ENCODE measurements around the gene EFHC1. TPM values are rescaled to one million over a fixed set of nuclear protein-coding genes. Genes with fewer than 3 reads are reported as not detected.

The EFHC1 gene
- total RNA-seq, 1 experiment from 2014 or later = 18.1 TPM

DNA sequence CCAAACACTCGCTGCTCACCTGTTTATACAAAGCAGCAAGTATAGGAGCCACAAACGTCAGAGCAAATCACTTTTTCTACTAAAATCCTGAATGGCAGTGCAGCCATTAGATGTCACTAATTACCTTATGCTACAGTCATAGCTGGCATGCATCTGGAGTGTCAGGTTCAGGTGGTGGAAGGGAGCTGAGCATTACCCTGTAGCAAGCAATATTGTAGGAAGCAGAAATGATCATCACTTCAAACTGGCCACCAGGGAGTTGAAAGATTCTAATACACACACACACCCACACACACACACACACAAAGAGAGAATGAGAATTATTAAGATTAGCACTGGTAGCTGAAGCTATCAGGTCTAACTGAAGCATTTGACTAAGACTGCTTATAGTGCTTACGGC lies 75.8 kb downstream of the EFHC1 start:
- Mint-ChIP-seq H3K27ac (ENCODE audit: unreplicated experiment) (no peak overlapping the region), H3K36me3 (ENCODE audit: insufficient read depth, unreplicated experiment) (no peaks in the 10 kb centered on the region), H3K4me3 (ENCODE audit: low read depth, unreplicated experiment) (no peak overlapping the region), H3K27me3 (ENCODE audit: unreplicated experiment) (no peaks in the 10 kb centered on the region), H3K4me1 (ENCODE audit: low read depth, unreplicated experiment) (no peaks in the 10 kb centered on the region), H3K9me3 (ENCODE audit: low read depth, unreplicated experiment) (no peaks in the 10 kb centered on the region)
- intact Hi-C loops (cut with micrococcal nuclease; ENCODE audit: unreplicated experiment) = no loop called here
- CTCF ChIA-PET = no interaction called here
- BruUV-seq (replicated peaks) = no TSS peak
- TF ChIP-seq, protein P1, sequence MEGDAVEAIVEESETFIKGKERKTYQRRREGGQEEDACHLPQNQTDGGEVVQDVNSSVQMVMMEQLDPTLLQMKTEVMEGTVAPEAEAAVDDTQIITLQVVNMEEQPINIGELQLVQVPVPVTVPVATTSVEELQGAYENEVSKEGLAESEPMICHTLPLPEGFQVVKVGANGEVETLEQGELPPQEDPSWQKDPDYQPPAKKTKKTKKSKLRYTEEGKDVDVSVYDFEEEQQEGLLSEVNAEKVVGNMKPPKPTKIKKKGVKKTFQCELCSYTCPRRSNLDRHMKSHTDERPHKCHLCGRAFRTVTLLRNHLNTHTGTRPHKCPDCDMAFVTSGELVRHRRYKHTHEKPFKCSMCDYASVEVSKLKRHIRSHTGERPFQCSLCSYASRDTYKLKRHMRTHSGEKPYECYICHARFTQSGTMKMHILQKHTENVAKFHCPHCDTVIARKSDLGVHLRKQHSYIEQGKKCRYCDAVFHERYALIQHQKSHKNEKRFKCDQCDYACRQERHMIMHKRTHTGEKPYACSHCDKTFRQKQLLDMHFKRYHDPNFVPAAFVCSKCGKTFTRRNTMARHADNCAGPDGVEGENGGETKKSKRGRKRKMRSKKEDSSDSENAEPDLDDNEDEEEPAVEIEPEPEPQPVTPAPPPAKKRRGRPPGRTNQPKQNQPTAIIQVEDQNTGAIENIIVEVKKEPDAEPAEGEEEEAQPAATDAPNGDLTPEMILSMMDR (IDR thresholded peaks at IDR 0.05; ENCODE audit: unreplicated experiment) = no peak
- no peak for DNase-seq

- H3K36me3 Mint-ChIP-seq (ENCODE audit: insufficient read depth, unreplicated experiment) = no peaks in the 10 kb centered on the region
- CTCF ChIA-PET = no interaction called here
- H3K4me3 Mint-ChIP-seq (ENCODE audit: low read depth, unreplicated experiment) = no peak overlapping the region
- no peak overlapping the region for H3K27ac Mint-ChIP-seq (ENCODE audit: unreplicated experiment)
- intact Hi-C loops (cut with micrococcal nuclease; ENCODE audit: unreplicated experiment) = no loop called here
- TF ChIP-seq, protein P1 (IDR thresholded peaks at IDR 0.05; ENCODE audit: unreplicated experiment) = no peak
- H3K27me3 Mint-ChIP-seq (ENCODE audit: unreplicated experiment) = no peaks in the 10 kb centered on the region
- no peaks in the 10 kb centered on the region for H3K4me1 Mint-ChIP-seq (ENCODE audit: low read depth, unreplicated experiment)
- no peaks in the 10 kb centered on the region for H3K9me3 Mint-ChIP-seq (ENCODE audit: low read depth, unreplicated experiment)
- DNase-seq = no peak
- BruUV-seq (replicated peaks) = no TSS peak
Observed at GRCh38 chr6:52496631-52497030, 76.5 kb downstream of the EFHC1 start.

DNA sequence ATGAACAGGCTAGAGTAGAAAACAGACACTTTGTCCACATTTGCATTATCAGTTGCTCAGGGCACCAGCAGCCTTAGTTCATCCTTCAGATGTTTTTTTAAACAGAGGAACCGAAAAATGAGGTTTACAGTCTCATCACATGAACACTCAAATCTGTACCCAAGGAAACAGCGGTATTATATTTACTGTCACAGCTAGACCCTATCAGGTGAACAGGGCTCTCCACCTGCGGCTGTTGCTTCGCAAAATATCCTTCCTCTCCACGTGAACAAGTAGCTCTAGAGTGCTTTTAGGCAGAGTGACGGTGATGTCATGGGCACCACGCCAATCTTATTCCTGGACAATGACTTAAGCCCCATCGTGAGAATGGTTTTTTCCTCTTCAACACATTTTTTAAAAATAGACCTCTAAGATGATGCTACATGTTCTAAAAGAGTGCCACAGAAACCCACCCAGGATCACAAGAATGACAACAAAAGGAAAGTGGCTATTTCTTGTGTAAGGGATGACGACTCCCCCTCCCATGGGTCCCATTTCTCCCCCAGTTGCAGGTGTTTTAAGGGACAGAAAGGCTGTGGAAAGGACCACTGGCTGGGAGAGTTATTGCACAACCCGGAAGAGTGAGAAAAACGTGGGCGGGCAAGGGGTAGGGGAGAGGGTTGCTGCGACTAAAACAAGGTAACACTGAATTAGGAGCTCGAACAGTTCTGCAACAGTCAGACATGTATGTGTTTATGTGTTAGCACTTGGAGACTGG lies 77.7 kb downstream of the EFHC1 start:
- H3K4me1 Mint-ChIP-seq (ENCODE audit: low read depth, unreplicated experiment) = peaks cover 7% of the 10 kb centered on the region
- no peaks in the 10 kb centered on the region for H3K9me3 Mint-ChIP-seq (ENCODE audit: low read depth, unreplicated experiment)
- no peak overlapping the region for H3K27ac Mint-ChIP-seq (ENCODE audit: unreplicated experiment)
- no peak for DNase-seq
- TF ChIP-seq, protein P1 (IDR thresholded peaks at IDR 0.05; ENCODE audit: unreplicated experiment) = no peak
- no peak overlapping the region for H3K4me3 Mint-ChIP-seq (ENCODE audit: low read depth, unreplicated experiment)
- intact Hi-C loops (cut with micrococcal nuclease; ENCODE audit: unreplicated experiment) = loop anchor here (1.0 kb wide), 1 partner anchor 40 kb away; no protein-coding TSS in a partner anchor
- no peaks in the 10 kb centered on the region for H3K27me3 Mint-ChIP-seq (ENCODE audit: unreplicated experiment)
- H3K36me3 Mint-ChIP-seq (ENCODE audit: insufficient read depth, unreplicated experiment) = no peaks in the 10 kb centered on the region
- CTCF ChIA-PET = no interaction called here
- BruUV-seq (replicated peaks) = no TSS peak

DNA sequence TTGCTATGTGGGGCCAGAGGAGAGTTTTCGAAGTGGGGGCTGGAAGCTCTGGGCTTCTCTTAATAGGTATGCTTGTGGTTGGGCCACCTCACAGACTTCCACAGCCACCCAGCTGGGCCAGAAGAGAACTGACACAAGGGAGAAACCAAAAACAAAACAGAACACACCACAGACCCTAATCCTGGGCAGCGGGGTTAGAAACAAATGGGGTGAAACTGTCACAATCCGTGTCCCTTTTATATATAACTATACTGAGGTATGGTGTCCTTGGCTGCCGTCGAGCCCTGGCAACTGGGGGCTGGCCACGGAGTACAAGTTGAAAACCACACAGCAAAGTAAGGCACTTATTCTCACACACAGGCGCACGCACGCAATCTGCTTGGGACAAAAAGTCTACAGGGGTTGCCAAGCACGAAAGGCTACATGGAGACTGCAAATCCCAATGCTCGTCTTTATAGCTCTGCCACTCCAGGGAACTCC lies 78.4 kb downstream of the EFHC1 start:
- no TSS peak for BruUV-seq (replicated peaks)
- intact Hi-C loops (cut with micrococcal nuclease; ENCODE audit: unreplicated experiment) = loop anchor here (1.0 kb wide), 1 partner anchor 40 kb away; no protein-coding TSS in a partner anchor
- no peak overlapping the region for H3K4me3 Mint-ChIP-seq (ENCODE audit: low read depth, unreplicated experiment)
- H3K27me3 Mint-ChIP-seq (ENCODE audit: unreplicated experiment) = no peaks in the 10 kb centered on the region
- CTCF ChIA-PET = no interaction called here
- no peak overlapping the region for H3K27ac Mint-ChIP-seq (ENCODE audit: unreplicated experiment)
- H3K9me3 Mint-ChIP-seq (ENCODE audit: low read depth, unreplicated experiment) = no peaks in the 10 kb centered on the region
- TF ChIP-seq, protein P1 (IDR thresholded peaks at IDR 0.05; ENCODE audit: unreplicated experiment) = no peak
- H3K36me3 Mint-ChIP-seq (ENCODE audit: insufficient read depth, unreplicated experiment) = peaks cover 2% of the 10 kb centered on the region
- H3K4me1 Mint-ChIP-seq (ENCODE audit: low read depth, unreplicated experiment) = peaks cover 14% of the 10 kb centered on the region
- no peak for DNase-seq
